ENCODE data around the gene RASSF6. TPM values are rescaled to one million over a fixed set of nuclear protein-coding genes. Genes with fewer than 3 reads are reported as not detected.
A peak's percentile ranks its signal among the peaks of the same experiment; 100 is the strongest.

The RASSF6 gene
- total and polyA plus RNA-seq, 4 donors = 1.2 to 7.6 (median 2.0) TPM

- Histone ChIP-seq H3K9ac (ENCODE audit: insufficient read depth in 1 of 2, low read length in 2 of 2) (no peak overlapping the region), H3K27me3 (ENCODE audit: control insufficient read depth in 3 of 3, insufficient read depth in 3 of 3, low read length in 2 of 3) (no peaks in the 10 kb centered on the region), H3K4me1 (ENCODE audit: control insufficient read depth in 5 of 5, insufficient read depth in 5 of 5, low read length in 5 of 5) (peaks cover 0 to 13% (median 2%) of the 10 kb centered on the region in 5 donors), H3K4me3 (no peak overlapping the region), H3K27ac (ENCODE audit: low read depth in 1 of 2, low read length in 1 of 2) (no peak overlapping the region), H3K9me3 (ENCODE audit: control insufficient read depth in 4 of 4, insufficient read depth in 3 of 4, low read length in 3 of 4) (no peaks in the 10 kb centered on the region), H3K36me3 (ENCODE audit: control insufficient read depth in 4 of 4, insufficient read depth in 4 of 4, low read length in 4 of 4) (no peaks in the 10 kb centered on the region)
- DNase-seq = no peak
- no peak for TF ChIP-seq CTCF (IDR thresholded peaks at IDR 0.05; ENCODE audit: control extremely low read depth, extremely low read depth)
- WGBS, 2 donors = 90 to 91% methylated on average over 4 of the region's 4 CpGs
- ATAC-seq (ENCODE audit: insufficient read depth, low FRiP score) = no peak
Measured at GRCh38 chr4:73606465-73606974, 13.7 kb downstream of the RASSF6 start.

- Histone ChIP-seq H3K27me3 (ENCODE audit: control insufficient read depth in 3 of 3, insufficient read depth in 3 of 3, low read length in 2 of 3) (no peaks in the 10 kb centered on the region), H3K36me3 (ENCODE audit: control insufficient read depth in 4 of 4, insufficient read depth in 4 of 4, low read length in 4 of 4) (no peaks in the 10 kb centered on the region), H3K9me3 (ENCODE audit: control insufficient read depth in 4 of 4, insufficient read depth in 3 of 4, low read length in 3 of 4) (no peaks in the 10 kb centered on the region), H3K4me3 (no peak overlapping the region), H3K9ac (ENCODE audit: insufficient read depth in 1 of 2, low read length in 2 of 2) (no peak overlapping the region), H3K4me1 (ENCODE audit: control insufficient read depth in 5 of 5, insufficient read depth in 5 of 5, low read length in 5 of 5) (peaks cover 0 to 14% (median 2%) of the 10 kb centered on the region in 5 donors), H3K27ac (ENCODE audit: low read depth in 1 of 2, low read length in 1 of 2) (no peak overlapping the region)
- 64 to 68% methylated on average over 12 of the region's 12 CpGs for WGBS, 2 donors
- peak in 2 of 3 donors; percentile 46 to 57 for DNase-seq
- ATAC-seq (ENCODE audit: insufficient read depth, low FRiP score) = no peak
- no peak for TF ChIP-seq CTCF (IDR thresholded peaks at IDR 0.05; ENCODE audit: control extremely low read depth, extremely low read depth)
Measured at GRCh38 chr4:73603854-73604584, 16.2 kb downstream of the RASSF6 start.

GRCh38 chr4:73603271-73603710 lies 16.9 kb downstream of the RASSF6 start:
- TF ChIP-seq CTCF (IDR thresholded peaks at IDR 0.05; ENCODE audit: control extremely low read depth, extremely low read depth) = no peak
- DNase-seq (peak; percentile 72 to 88 (median 80)), ATAC-seq (ENCODE audit: insufficient read depth, low FRiP score) (no peak)
- H3K36me3 ChIP-seq (ENCODE audit: control insufficient read depth in 4 of 4, insufficient read depth in 4 of 4, low read length in 4 of 4) = no peaks in the 10 kb centered on the region
- no peak overlapping the region for H3K4me3 ChIP-seq
- H3K9me3 ChIP-seq (ENCODE audit: control insufficient read depth in 4 of 4, insufficient read depth in 3 of 4, low read length in 3 of 4) = no peaks in the 10 kb centered on the region
- H3K27me3 ChIP-seq (ENCODE audit: control insufficient read depth in 3 of 3, insufficient read depth in 3 of 3, low read length in 2 of 3) = no peaks in the 10 kb centered on the region
- H3K9ac ChIP-seq (ENCODE audit: insufficient read depth in 1 of 2, low read length in 2 of 2) = no peak overlapping the region
- H3K27ac ChIP-seq (ENCODE audit: low read depth in 1 of 2, low read length in 1 of 2) = no peak overlapping the region
- 50 to 57% methylated on average over 3 of the region's 3 CpGs for WGBS, 2 donors
- peaks cover 0 to 14% (median 2%) of the 10 kb centered on the region in 5 donors for H3K4me1 ChIP-seq (ENCODE audit: control insufficient read depth in 5 of 5, insufficient read depth in 5 of 5, low read length in 5 of 5)

Data from lung (tissue), 12 donors.